A549 (cell line): ENCODE results near the gene LRRC4B.

Experiments used
- BHLHE40 ChIP-seq: IDR thresholded peaks from 2 replicates; pipeline ENCODE4 v1.6.1; 2012; ENCODE audit warnings: low read depth, low read length, inconsistent platforms
- CBX2 ChIP-seq: fragments of 200-600 bp; sonication (generic); IDR thresholded peaks from 2 replicates; pipeline ENCODE4 v1.6.1; 2016; ENCODE audit warnings: low read depth, mild to moderate bottlenecking, borderline replicate concordance
- CEBPB ChIP-seq, 2 experiments: fragments of >200 bp in 1 of 2; sonication (Bioruptor Twin) in 1 of 2; formaldehyde crosslinking in 1 of 2; IDR thresholded peaks; 2 replicates each; pipeline ENCODE4 v1.6.1; 2012 to 2016
- CTCF ChIP-seq: fragments of >200 bp; sonication (Bioruptor Twin); formaldehyde crosslinking; IDR thresholded peaks from 3 replicates; pipeline ENCODE4 v1.5.1; 2016
- EHMT2 ChIP-seq: fragments of 200-600 bp; sonication (generic); IDR thresholded peaks from 2 replicates; pipeline ENCODE4 v1.6.1; 2016; ENCODE audit warnings: antibody characterized with exemption, low read depth, mild to moderate bottlenecking, moderate library complexity
- GATA3 ChIP-seq: IDR thresholded peaks from 2 replicates; pipeline ENCODE4 v1.6.1; 2012; ENCODE audit warnings: borderline replicate concordance
- KDM1A ChIP-seq: fragments of 200-600 bp; sonication (generic); IDR thresholded peaks from 2 replicates; pipeline ENCODE4 v1.6.1; 2016; ENCODE audit warnings: low read depth, mild to moderate bottlenecking
- MAFK ChIP-seq: fragments of 450-650 bp; IDR thresholded peaks from 2 replicates; pipeline ENCODE4 v1.6.1; 2014; ENCODE audit not compliant: partially characterized antibody
- POLR2A ChIP-seq: IDR thresholded peaks from 2 replicates; pipeline ENCODE4 v1.6.1; 2012; ENCODE audit warnings: mild to moderate bottlenecking, low read length
- RAD21 ChIP-seq, 2 experiments: fragments of >200 bp in 1 of 2; sonication (Bioruptor Twin) in 1 of 2; formaldehyde crosslinking in 1 of 2; IDR thresholded peaks in 1 of 2; conservative IDR thresholded peaks in 1 of 2; 2 replicates in 1 of 2; 3 replicates in 1 of 2; pipeline ENCODE4 v1.6.1; 2012 to 2018; ENCODE audit warnings: inconsistent platforms in 1 of 2
- RCOR1 ChIP-seq: fragments of 150-350 bp; IDR thresholded peaks from 2 replicates; pipeline ENCODE4 v1.6.1; 2014; ENCODE audit warnings: antibody characterized with exemption, low read length, low read depth
- RFX5 ChIP-seq: fragments of 450-650 bp; IDR thresholded peaks from 2 replicates; pipeline ENCODE4 v1.7.1; 2014; ENCODE audit warnings: antibody characterized with exemption, mild to moderate bottlenecking, moderate library complexity
- ZSCAN20 ChIP-seq: fragments of 250-450 bp; sonication (Bioruptor Pico); IDR thresholded peaks from 2 replicates; pipeline ENCODE4 v1.8.0; 2022; ENCODE audit warnings: mild to moderate bottlenecking, moderate library complexity

GRCh38 chr19:50507376-50507775 is 60.9 kb downstream of the LRRC4B start:
- TF ChIP-seq CTCF (no peak), POLR2A (0 out of 2 replicates have a peak, but pooled peaks have one; percentile 9), RCOR1 (no peak), CEBPB (IDR thresholded peaks at IDR 0.05) (no peak), MAFK (no peak), ZSCAN20 (CRISPR knock-in tag) (no peak), EHMT2 (no peak), KDM1A (no peak), BHLHE40 (no peak), RAD21 (conservative IDR thresholded peaks at IDR 0.05 in 1 of 2, IDR thresholded peaks at IDR 0.05 in 1 of 2) (no peak), CBX2 (no peak), GATA3 (no peak), RFX5 (no peak)
